ENCODE results near the gene PHACTR1.

Gene PHACTR1

GRCh38 chr6:12995419-12995818 lies 278.9 kb downstream of the PHACTR1 start:
- DNase-seq: no peak

GRCh38 chr6:13000537-13000936 lies 284.0 kb downstream of the PHACTR1 start:
- no peak for DNase-seq

- no peak for DNase-seq
These were observed 285.4 kb downstream of the PHACTR1 start for GRCh38 chr6:13001927-13002326.

- no peak for DNase-seq
These were observed 288.0 kb downstream of the PHACTR1 start for GRCh38 chr6:13004601-13005000.

- no peak for DNase-seq
These were observed 289.4 kb downstream of the PHACTR1 start for GRCh38 chr6:13005994-13006393.

GRCh38 chr6:13006578-13007300 lies 290.2 kb downstream of the PHACTR1 start:
- no peak for DNase-seq

- no peak for DNase-seq
These were observed 291.2 kb downstream of the PHACTR1 start for GRCh38 chr6:13007744-13008143.

- DNase-seq: no peak
These were observed 292.5 kb downstream of the PHACTR1 start for GRCh38 chr6:13009031-13009430.

GRCh38 chr6:13009461-13009860 lies 292.9 kb downstream of the PHACTR1 start:
- DNase-seq: no peak

GRCh38 chr6:13011612-13012146 lies 295.1 kb downstream of the PHACTR1 start:
- DNase-seq: no peak

GRCh38 chr6:13012296-13012695 lies 295.7 kb downstream of the PHACTR1 start:
- no peak for DNase-seq

GRCh38 chr6:13012977-13013680 lies 296.6 kb downstream of the PHACTR1 start:
- DNase-seq: no peak

- DNase-seq: no peak
These were observed 297.3 kb downstream of the PHACTR1 start for GRCh38 chr6:13013681-13014503.

- DNase-seq: no peak
These were observed 298.2 kb downstream of the PHACTR1 start for GRCh38 chr6:13014504-13015378.

- no peak for DNase-seq
These were observed 298.8 kb downstream of the PHACTR1 start for GRCh38 chr6:13015379-13015681.

GRCh38 chr6:13024616-13025015 lies 308.0 kb downstream of the PHACTR1 start:
- no peak for DNase-seq

GRCh38 chr6:13025893-13026499 lies 309.4 kb downstream of the PHACTR1 start:
- no peak for DNase-seq

- DNase-seq: no peak
These were observed 310.0 kb downstream of the PHACTR1 start for GRCh38 chr6:13026557-13026956.

- no peak for DNase-seq
These were observed 310.6 kb downstream of the PHACTR1 start for GRCh38 chr6:13027207-13027606.

GRCh38 chr6:13030396-13030795 lies 313.8 kb downstream of the PHACTR1 start:
- no peak for DNase-seq

- no peak for DNase-seq
These were observed 316.0 kb downstream of the PHACTR1 start for GRCh38 chr6:13032566-13032965.

- no peak for DNase-seq
These were observed 316.6 kb downstream of the PHACTR1 start for GRCh38 chr6:13033145-13033544.
